Activated CD4-positive, alpha-beta T cell treated with anti-CD3 and anti-CD28 coated beads, Interleukin-2, amount 50 U/mL, for 1 hour (primary cell): Measurements from ENCODE around the gene PPL.
"Not testable (repeated sequence)": the region's sequence is repeated elsewhere in the genome, so short reads cannot be mapped to it uniquely, and the experiment has no call there.

Experiments used
- DNase-seq: peaks from one replicate; pipeline ENCODE4 v3.0.0-alpha.2; 2020

The PPL gene

GRCh38 chr16:4931381-4931780, 5.6 kb downstream of the PPL start:
- no peak for DNase-seq

- DNase-seq: not testable (repeated sequence)
Measured at GRCh38 chr16:4929619-4930018, 7.3 kb downstream of the PPL start.

- no peak for DNase-seq
Measured at GRCh38 chr16:4928227-4928626, 8.7 kb downstream of the PPL start.

GRCh38 chr16:4927661-4928060, 9.3 kb downstream of the PPL start:
- no peak for DNase-seq

- DNase-seq: no peak
Measured at GRCh38 chr16:4926928-4927327, 10.0 kb downstream of the PPL start.

GRCh38 chr16:4925791-4926190, 11.2 kb downstream of the PPL start:
- DNase-seq: no peak

GRCh38 chr16:4925293-4925607, 11.7 kb downstream of the PPL start:
- DNase-seq: no peak

GRCh38 chr16:4924593-4925292, 12.2 kb downstream of the PPL start:
- DNase-seq: no peak

- DNase-seq: no peak
Measured at GRCh38 chr16:4923853-4924252, 13.1 kb downstream of the PPL start.

- no peak for DNase-seq
Measured at GRCh38 chr16:4922721-4923342, 14.1 kb downstream of the PPL start.

- DNase-seq: no peak
Measured at GRCh38 chr16:4920826-4921225, 16.1 kb downstream of the PPL start.

- DNase-seq: no peak
Measured at GRCh38 chr16:4918781-4919251, 18.1 kb downstream of the PPL start.

GRCh38 chr16:4917117-4917516, 19.8 kb downstream of the PPL start:
- DNase-seq: no peak

GRCh38 chr16:4915226-4915761, 21.7 kb downstream of the PPL start:
- DNase-seq: no peak

- no peak for DNase-seq
Measured at GRCh38 chr16:4914528-4915225, 22.3 kb downstream of the PPL start.

- DNase-seq: no peak
Measured at GRCh38 chr16:4913774-4914525, 23.0 kb downstream of the PPL start.

- no peak for DNase-seq
Measured at GRCh38 chr16:4913130-4913773, 23.7 kb downstream of the PPL start.

- DNase-seq: no peak
Measured at GRCh38 chr16:4911970-4912386, 25.0 kb downstream of the PPL start.

- no peak for DNase-seq
Measured at GRCh38 chr16:4910828-4911227, 26.1 kb downstream of the PPL start.

GRCh38 chr16:4909825-4910224, 27.1 kb downstream of the PPL start:
- DNase-seq: no peak

GRCh38 chr16:4908854-4909401, 28.0 kb downstream of the PPL start:
- no peak for DNase-seq

GRCh38 chr16:4904942-4905615, 31.9 kb downstream of the PPL start:
- DNase-seq: no peak
